Measurements from ENCODE around the gene ADGRV1. TPM values are rescaled to one million over a fixed set of nuclear protein-coding genes. Genes with fewer than 3 reads are reported as not detected.
"Not testable (repeated sequence)": the region's sequence is repeated elsewhere in the genome, so short reads cannot be mapped to it uniquely, and the experiment has no call there.

ADGRV1 gene
- polyA plus RNA-seq, 2 of the 4 experiments (the other 2 are of a cell fraction) = 0.70 to 3.7 TPM

DNA sequence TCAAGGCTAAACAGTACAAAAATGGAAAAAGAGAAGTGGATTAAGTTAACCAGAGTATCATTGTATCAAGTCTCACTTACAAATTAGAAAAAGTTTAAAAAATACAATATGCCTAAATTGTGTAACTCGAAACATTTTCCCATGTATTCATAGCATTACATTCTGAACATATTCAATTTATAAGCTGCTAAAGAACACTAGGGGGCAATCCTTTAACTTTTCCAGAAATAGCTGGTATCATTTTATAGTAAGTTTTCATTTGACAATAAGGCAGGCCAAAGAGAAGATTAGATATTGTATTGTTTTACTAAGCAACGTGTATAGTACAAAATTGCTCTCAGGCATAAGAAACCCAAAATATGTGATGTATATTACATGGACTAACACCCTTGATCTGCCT lies 234.6 kb downstream of the ADGRV1 start:
- no peak for DNase-seq (ENCODE audit: low read depth in 1 of 2, low spot score in 1 of 2)
- no peak overlapping the region for H3K4me2 ChIP-seq

DNA sequence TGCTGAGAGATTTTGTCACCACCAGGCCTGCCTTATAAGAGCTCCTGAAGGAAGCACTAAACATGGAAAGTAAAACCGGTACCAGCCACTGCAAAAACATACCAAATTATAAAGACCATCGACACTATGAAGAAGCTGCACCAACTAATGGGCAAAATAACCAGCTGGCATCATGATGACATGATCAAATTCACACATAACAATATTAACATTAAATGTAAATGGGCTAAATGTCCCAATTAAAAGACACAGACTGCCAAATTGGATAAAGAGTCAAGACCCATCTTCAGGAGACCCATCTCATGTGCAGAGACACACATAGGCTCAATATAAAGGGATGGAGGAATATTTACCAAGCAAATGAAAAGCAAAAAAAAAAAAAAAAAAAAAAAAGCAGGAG lies 238.3 kb downstream of the ADGRV1 start:
- H3K4me2 ChIP-seq; POLR2A ChIA-PET; FAIRE-seq; H3K9me3 ChIP-seq; H3K4me1 ChIP-seq; H3K4me3 ChIP-seq; DNase-seq (ENCODE audit: low read depth in 1 of 2, low spot score in 1 of 2); ATAC-seq; H3K27ac ChIP-seq: not testable (repeated sequence)
- WGBS (ENCODE audit: missing lambda C conversion rate) = 15% methylated on average over 2 of the region's 2 CpGs
- CTCF ChIA-PET = interaction anchor here (1.5 to 5.5 kb wide), 2 partner anchors 13 to 622 kb away, joined by 5 to 40 read pairs; no protein-coding TSS in a partner anchor

More for the DNA sequence above, 234.6 kb downstream of the ADGRV1 start:
- Histone ChIP-seq H3K4me1 (no peaks in the 10 kb centered on the region), H3K9me3 (0 out of 3 replicates have a peak, but pooled peaks cover 2% of the 10 kb centered on the region), H3K27ac (no peak overlapping the region), H3K4me3 (no peak overlapping the region)
- ChIA-PET CTCF (interaction anchor here (1.3 to 5.5 kb wide), 4 partner anchors 8 to 627 kb away, joined by 3 to 40 read pairs (median 10); no protein-coding TSS in a partner anchor), POLR2A (no interaction called here)
- peak in 1 of 2 experiments; percentile 16; a peak in 1 of 5 replicates for TF ChIP-seq RAD21 (conservative IDR thresholded peaks at IDR 0.05 in 1 of 2, IDR thresholded peaks at IDR 0.05 in 1 of 2)
- TF ChIP-seq RCOR1 (IDR thresholded peaks at IDR 0.05; ENCODE audit: low read depth, low read length) = no peak
- peak; percentile 23; the same call in 2 of the 3 replicates for TF ChIP-seq CTCF (IDR thresholded peaks at IDR 0.05)
- FAIRE-seq = no peak
- WGBS (ENCODE audit: missing lambda C conversion rate) = 33% methylated on average over 2 of the region's 2 CpGs
- ATAC-seq = peak; percentile 42 to 66; a peak in 2 of 6 replicates

DNA sequence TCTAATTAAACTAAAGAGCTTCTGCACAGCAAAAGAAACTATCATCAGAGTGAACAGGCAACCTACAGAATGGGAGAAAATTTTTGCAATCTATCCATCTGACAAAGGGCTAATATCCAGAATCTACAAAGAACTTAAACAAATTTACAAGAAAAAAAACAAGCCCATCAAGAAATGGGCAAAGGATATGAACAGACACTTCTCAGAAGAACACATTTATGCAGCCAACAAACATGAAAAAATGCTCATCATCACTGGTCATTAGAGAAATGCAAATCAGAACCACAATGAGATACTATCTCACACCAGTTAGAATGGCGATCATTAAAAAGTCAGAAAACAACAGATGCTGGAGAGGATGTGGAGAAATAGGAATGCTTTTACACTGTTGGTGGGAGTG lies 241.5 kb downstream of the ADGRV1 start:
- H3K4me3 ChIP-seq; H3K4me2 ChIP-seq; FAIRE-seq; DNase-seq (ENCODE audit: low read depth in 1 of 2, low spot score in 1 of 2); H3K9me3 ChIP-seq; H3K4me1 ChIP-seq; ATAC-seq; POLR2A ChIA-PET; H3K27ac ChIP-seq: not testable (repeated sequence)
- CTCF ChIA-PET = interaction anchor here (3.2 to 9.2 kb wide), 2 partner anchors 8 to 619 kb away, joined by 12 to 68 read pairs; no protein-coding TSS in a partner anchor
- 85% methylated on average over 1 of the region's 1 CpG for WGBS (ENCODE audit: missing lambda C conversion rate)

DNA sequence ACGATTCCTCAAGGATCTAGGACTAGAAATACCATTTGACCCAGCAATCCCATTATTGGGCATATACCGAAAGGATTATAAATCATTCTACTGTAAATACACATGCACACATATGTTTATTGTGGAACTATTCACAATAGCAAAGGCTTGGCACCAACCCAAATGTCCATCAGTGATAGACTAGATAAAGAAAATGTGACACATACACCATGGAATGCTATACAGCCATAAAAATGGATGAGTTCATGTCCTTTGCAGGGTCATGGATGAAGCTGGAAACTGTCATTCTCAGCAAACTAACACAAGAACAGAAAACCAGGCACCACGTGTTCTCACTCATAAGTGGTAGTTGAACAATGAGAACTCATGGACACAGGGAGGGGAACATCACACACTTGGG lies 241.9 kb downstream of the ADGRV1 start:
- 38% methylated on average over 3 of the region's 3 CpGs for WGBS (ENCODE audit: missing lambda C conversion rate)
- H3K4me2 ChIP-seq; H3K4me1 ChIP-seq; ATAC-seq; H3K9me3 ChIP-seq; H3K4me3 ChIP-seq; H3K27ac ChIP-seq; POLR2A ChIA-PET; FAIRE-seq; DNase-seq (ENCODE audit: low read depth in 1 of 2, low spot score in 1 of 2): not testable (repeated sequence)
- CTCF ChIA-PET = interaction anchor here (2.2 to 9.2 kb wide), 4 partner anchors 9 to 618 kb away, joined by 6 to 68 read pairs (median 22); partner anchors contain the start of gene ARRDC3

GRCh38 chr5:90802474-90803317 lies 244.1 kb downstream of the ADGRV1 start:
- 16% methylated on average over 6 of the region's 6 CpGs for WGBS (ENCODE audit: missing lambda C conversion rate)
- ATAC-seq (peak; percentile 79 to 92; a peak in 5 of 6 replicates), DNase-seq (ENCODE audit: low read depth in 1 of 2, low spot score in 1 of 2) (peak; percentile 37 to 60), FAIRE-seq (peak; percentile 36)
- ChIA-PET CTCF (interaction anchor here (0.7 to 9.2 kb wide), 19 partner anchors 9 to 621 kb away, joined by 3 to 68 read pairs (median 4); partner anchors contain the start of gene ARRDC3), POLR2A (interaction anchor here (1.1 to 1.3 kb wide), 2 partner anchors 581 to 617 kb away, joined by 4 to 5 read pairs; partner anchors contain the start of gene ARRDC3)
- Histone ChIP-seq H3K9me3 (no peaks in the 10 kb centered on the region), H3K4me3 (no peak overlapping the region), H3K4me2 (peak overlapping the region; percentile 24; the same call in 2 of the 3 replicates), H3K27ac (no peak overlapping the region), H3K4me1 (no peaks in the 10 kb centered on the region)
- TF ChIP-seq EP300 (IDR thresholded peaks at IDR 0.05) = no peak
- TF ChIP-seq, protein P1, sequence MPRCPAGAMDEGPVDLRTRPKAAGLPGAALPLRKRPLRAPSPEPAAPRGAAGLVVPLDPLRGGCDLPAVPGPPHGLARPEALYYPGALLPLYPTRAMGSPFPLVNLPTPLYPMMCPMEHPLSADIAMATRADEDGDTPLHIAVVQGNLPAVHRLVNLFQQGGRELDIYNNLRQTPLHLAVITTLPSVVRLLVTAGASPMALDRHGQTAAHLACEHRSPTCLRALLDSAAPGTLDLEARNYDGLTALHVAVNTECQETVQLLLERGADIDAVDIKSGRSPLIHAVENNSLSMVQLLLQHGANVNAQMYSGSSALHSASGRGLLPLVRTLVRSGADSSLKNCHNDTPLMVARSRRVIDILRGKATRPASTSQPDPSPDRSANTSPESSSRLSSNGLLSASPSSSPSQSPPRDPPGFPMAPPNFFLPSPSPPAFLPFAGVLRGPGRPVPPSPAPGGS (IDR thresholded peaks at IDR 0.05) = no peak
- no peak for TF ChIP-seq REST (IDR thresholded peaks at IDR 0.05)
- TF ChIP-seq, protein P2, sequence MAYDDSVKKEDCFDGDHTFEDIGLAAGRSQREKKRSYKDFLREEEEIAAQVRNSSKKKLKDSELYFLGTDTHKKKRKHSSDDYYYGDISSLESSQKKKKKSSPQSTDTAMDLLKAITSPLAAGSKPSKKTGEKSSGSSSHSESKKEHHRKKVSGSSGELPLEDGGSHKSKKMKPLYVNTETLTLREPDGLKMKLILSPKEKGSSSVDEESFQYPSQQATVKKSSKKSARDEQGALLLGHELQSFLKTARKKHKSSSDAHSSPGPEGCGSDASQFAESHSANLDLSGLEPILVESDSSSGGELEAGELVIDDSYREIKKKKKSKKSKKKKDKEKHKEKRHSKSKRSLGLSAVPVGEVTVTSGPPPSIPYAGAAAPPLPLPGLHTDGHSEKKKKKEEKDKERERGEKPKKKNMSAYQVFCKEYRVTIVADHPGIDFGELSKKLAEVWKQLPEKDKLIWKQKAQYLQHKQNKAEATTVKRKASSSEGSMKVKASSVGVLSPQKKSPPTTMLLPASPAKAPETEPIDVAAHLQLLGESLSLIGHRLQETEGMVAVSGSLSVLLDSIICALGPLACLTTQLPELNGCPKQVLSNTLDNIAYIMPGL (CRISPR knock-in tag; IDR thresholded peaks at IDR 0.05; ENCODE audit: borderline replicate concordance) = no peak
- TF ChIP-seq CTCF (IDR thresholded peaks at IDR 0.05) = peak; percentile 70
- no peak for TF ChIP-seq HES2 (IDR thresholded peaks at IDR 0.05)
